VCaP (cell line): ENCODE measurements around the gene TNIP2.

Source experiments
- H3K27ac ChIP-seq: fragments of 450-650 bp; 2 replicates; pipeline ENCODE4 v1.5.1; 2017
- CTCF ChIP-seq: fragments of 450-650 bp; conservative IDR thresholded peaks from 2 replicates; pipeline ENCODE4 v1.5.1; 2017; ENCODE audit warnings: mild to moderate bottlenecking, moderate library complexity

Gene TNIP2

GRCh38 chr4:2800691-2801596 lies 44.8 kb upstream of the TNIP2 start:
- TF ChIP-seq CTCF = no peak
- no peak overlapping the region for H3K27ac ChIP-seq

- no peak overlapping the region for H3K27ac ChIP-seq
- no peak for TF ChIP-seq CTCF
Observed at GRCh38 chr4:2799971-2800690, 44.0 kb upstream of the TNIP2 start.

DNA sequence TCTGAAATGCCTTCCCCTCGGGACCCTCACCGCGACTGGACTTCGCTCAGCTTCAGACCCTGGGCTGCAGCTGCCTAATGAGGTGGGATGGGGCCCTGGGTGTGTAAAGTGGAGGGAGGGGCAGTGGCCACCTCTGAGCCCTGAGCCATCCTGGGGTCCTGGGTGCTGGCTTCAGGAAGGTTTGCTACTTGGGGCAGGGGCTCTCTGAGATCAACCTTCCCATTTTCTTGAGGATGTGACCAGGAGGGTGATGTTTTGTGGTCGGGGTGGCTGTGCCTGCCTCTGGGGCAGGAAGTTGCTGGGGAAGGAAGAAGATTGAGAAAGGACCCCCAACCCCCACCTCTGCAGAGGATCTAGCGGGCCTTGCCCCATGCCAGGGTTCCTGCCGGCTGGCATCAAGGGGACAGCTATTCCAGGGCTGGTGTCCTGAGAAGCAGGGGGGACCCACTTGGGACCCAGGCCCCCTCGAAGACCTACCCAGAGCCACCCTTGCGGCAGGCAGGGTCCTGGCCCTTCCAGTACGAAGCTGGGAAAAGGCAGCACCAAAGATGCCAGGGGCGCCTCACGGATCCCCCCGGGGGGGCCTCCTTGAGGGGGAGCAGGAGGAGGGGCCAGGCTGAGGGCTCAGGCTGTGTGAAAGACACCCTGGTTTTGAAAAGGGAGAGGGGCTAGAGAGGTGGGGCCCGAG lies 43.2 kb upstream of the TNIP2 start:
- TF ChIP-seq CTCF = no peak
- H3K27ac ChIP-seq = no peak overlapping the region

GRCh38 chr4:2798399-2799223 lies 42.5 kb upstream of the TNIP2 start:
- TF ChIP-seq CTCF = no peak
- no peak overlapping the region for H3K27ac ChIP-seq

GRCh38 chr4:2797545-2798305 lies 41.6 kb upstream of the TNIP2 start:
- no peak overlapping the region for H3K27ac ChIP-seq
- no peak for TF ChIP-seq CTCF

DNA sequence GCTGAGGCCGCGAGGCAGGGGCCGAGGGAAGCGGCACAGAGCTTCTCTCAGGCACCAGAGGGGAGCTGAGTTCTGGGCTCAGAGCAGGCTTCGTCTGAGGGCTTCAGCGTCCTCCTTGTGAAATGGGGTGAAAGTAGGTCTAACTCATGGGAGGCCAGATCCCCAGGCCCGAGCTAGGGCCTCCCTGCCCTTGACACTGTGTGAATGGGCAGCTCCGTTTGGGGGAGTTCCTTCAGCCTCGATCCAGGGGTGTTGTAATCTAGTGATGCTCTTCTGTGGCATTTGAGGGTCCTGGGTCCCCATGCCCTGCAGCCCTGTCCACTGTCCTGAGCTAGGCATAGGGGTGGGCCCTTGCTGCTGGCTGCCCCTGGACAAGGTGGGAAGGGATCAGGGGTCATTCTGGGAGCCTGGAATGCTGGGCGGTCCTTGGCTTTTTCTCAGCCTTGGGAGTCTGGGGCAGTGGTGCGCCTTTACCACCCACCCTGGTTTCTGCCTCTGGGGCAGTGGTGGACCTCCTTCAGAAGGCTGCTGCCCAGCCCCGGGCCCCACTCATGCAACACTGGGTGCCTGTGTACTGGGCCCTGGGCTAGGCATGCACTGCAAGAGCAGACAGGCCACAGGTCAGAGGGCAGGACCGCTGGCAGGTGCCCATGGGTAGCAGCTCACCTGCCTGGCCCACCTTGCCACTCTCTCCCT lies 40.9 kb upstream of the TNIP2 start:
- no peak for TF ChIP-seq CTCF
- no peak overlapping the region for H3K27ac ChIP-seq
